Tibial artery (tissue), 4 donors: ENCODE measurements around the gene FSD2.

Experiments used
- DNase-seq, 2 donors: peaks; one replicate each; pipeline ENCODE4 v3.0.0-alpha.2; 2019
- H3K27ac ChIP-seq, 2 donors: fragments of 200-600 bp; sonication (generic) in 1 of 2; 1 replicate in 1 of 2; 2 replicates in 1 of 2; pipeline ENCODE4 v1.5.1; 2018 to 2019; ENCODE audit warnings: mild to moderate bottlenecking in 1 of 2
- H3K27me3 ChIP-seq, 2 donors: fragments of 200-600 bp; sonication (generic) in 1 of 2; one replicate each; pipeline versions ENCODE4 v1.5.1 to v1.6.0; 2016 to 2019
- H3K36me3 ChIP-seq, 3 donors: fragments of 200-600 bp; sonication (generic) in 2 of 3; one replicate each; pipeline ENCODE4 v1.5.1; 2016 to 2019; ENCODE audit warnings: mild to moderate bottlenecking in 2 of 3
- H3K4me1 ChIP-seq, 4 donors: fragments of 200-600 bp; sonication (generic) in 2 of 4; 1 replicate in 3 of 4; 2 replicates in 1 of 4; pipeline ENCODE4 v1.5.1; 2016 to 2019
- H3K4me3 ChIP-seq, 2 donors: fragments of 200-600 bp; sonication (generic) in 1 of 2; 1 replicate in 1 of 2; 2 replicates in 1 of 2; pipeline ENCODE4 v1.5.1; 2018 to 2019; ENCODE audit warnings: mild to moderate bottlenecking in 2 of 2
- H3K9me3 ChIP-seq, 3 donors: fragments of 200-600 bp; sonication (generic) in 1 of 3; one replicate each; pipeline ENCODE4 v1.5.1; 2016 to 2019
- intact Hi-C: fragments of 100-400 bp; cut with DNase I; formaldehyde crosslinking; loops from one replicate; pipeline ENCODE4 v1.15.0; 2023; ENCODE audit warnings: low total_unique reads
- TF ChIP-seq, protein P1 (sequence below), 2 experiments: fragments of 200-600 bp in 1 of 2; fragments of 450-650 bp in 1 of 2; IDR thresholded peaks; one replicate each; pipeline ENCODE4 v1.5.1; 2017 to 2019; ENCODE audit warnings: antibody characterized with exemption in 2 of 2, mild to moderate bottlenecking in 1 of 2, moderate library complexity in 1 of 2

The FSD2 gene

DNA sequence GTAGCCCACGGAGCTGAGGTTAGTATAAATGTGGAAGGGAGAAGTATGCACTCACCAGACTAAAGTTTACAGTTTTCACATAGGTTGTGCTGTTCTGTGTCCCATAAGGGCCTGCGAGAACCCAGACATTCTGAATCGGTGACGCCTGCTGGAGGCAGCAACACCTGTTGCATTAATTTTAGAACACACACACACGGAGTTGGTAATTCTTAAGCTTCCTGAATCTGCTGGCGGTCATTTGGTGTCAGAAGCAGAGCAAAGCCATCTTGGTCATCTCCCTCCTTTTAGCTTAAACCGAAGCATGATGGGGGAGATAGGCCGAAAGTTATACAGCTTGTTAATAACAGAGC is 55.1 kb downstream of the FSD2 start:
- peak overlapping the region; percentile 81 to 89 for H3K27ac ChIP-seq
- peak overlapping the region; percentile 74 to 76 for H3K4me3 ChIP-seq
- no peaks in the 10 kb centered on the region for H3K9me3 ChIP-seq
- no peak for DNase-seq
- peaks cover 17 to 23% (median 18%) of the 10 kb centered on the region in 3 donors for H3K36me3 ChIP-seq
- intact Hi-C loops: loop anchor here (5.0 kb wide), 1 partner anchor 56 kb away; the partner anchor contains the start of genes FSD2 and WHAMM
- no peaks in the 10 kb centered on the region for H3K27me3 ChIP-seq
- peaks cover 0 to 22% (median 17%) of the 10 kb centered on the region in 4 donors for H3K4me1 ChIP-seq
- TF ChIP-seq, protein P1, sequence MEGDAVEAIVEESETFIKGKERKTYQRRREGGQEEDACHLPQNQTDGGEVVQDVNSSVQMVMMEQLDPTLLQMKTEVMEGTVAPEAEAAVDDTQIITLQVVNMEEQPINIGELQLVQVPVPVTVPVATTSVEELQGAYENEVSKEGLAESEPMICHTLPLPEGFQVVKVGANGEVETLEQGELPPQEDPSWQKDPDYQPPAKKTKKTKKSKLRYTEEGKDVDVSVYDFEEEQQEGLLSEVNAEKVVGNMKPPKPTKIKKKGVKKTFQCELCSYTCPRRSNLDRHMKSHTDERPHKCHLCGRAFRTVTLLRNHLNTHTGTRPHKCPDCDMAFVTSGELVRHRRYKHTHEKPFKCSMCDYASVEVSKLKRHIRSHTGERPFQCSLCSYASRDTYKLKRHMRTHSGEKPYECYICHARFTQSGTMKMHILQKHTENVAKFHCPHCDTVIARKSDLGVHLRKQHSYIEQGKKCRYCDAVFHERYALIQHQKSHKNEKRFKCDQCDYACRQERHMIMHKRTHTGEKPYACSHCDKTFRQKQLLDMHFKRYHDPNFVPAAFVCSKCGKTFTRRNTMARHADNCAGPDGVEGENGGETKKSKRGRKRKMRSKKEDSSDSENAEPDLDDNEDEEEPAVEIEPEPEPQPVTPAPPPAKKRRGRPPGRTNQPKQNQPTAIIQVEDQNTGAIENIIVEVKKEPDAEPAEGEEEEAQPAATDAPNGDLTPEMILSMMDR (IDR thresholded peaks at IDR 0.05): no peak

DNA sequence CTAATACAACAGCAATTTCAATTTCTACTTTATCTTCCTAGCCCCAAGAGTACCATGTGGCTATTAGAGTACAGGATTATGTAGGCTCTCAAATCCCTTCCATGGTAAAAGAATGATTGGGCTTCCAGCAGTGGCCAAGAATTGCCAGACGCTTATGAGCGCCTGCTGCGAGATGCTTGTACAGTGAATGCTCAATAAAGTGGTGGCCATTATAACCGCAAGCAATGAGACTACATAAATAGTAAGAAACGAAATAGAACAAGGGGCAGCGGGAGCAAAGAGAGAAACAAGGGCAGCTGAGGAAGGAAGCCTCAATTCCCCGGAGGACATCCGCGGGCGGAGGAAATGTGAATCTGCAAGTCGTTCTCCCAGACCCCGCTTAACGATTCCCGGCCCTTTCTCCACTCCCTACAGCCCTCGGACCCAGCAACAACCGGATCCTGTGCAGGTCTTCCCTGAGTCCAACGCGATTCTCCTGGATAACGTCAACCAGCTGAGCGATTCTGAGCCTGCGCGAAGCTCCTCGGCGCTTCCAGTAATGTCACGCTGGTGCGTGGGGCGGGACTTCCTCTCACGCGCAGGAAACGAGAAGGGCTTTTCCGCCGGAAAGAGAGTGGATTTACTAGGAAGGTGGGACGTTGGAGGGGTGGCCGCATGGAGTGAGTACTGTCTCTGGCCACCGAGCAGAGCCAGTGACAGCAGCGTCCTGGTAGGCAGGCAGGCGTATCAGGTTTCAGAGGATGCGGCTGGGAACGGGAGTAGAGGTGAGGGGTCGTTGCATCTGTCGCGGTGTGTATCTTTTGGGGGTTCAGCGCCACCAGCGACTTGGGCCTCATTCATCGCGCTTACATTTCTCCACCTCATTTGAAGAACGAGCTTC is 55.7 kb downstream of the FSD2 start:
- peak; percentile 93 to 94 for DNase-seq
- intact Hi-C loops: loop anchor here (5.0 kb wide), 1 partner anchor 57 kb away; the partner anchor contains the start of genes FSD2 and WHAMM
- TF ChIP-seq, protein P1 (IDR thresholded peaks at IDR 0.05): no peak

DNA sequence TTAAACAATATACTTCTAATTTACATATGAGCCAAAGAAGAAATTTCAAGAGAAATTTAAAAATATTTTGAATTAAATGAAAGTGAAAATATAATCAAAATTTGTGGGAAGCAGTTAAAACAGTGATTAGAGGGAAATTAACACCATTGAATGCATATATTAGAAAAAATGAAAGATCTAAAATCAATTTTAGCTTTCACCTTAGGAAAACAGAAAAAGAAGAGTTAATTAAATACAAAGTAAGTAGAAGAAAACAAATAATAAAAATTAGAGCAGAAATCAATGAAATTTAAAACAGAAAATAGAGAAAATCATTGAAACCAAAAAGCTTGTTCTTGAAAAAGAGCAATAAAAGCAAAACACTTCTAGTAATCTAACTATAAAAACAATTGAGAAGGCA is 57.6 kb downstream of the FSD2 start:
- intact Hi-C loops: no loop called here
- H3K4me3 ChIP-seq: no peak overlapping the region
- H3K4me1 ChIP-seq: peaks cover 0 to 22% (median 17%) of the 10 kb centered on the region in 4 donors
- peaks cover 0 to 6% (median 0%) of the 10 kb centered on the region in 3 donors for H3K36me3 ChIP-seq
- H3K9me3 ChIP-seq: no peaks in the 10 kb centered on the region
- TF ChIP-seq, protein P1 (IDR thresholded peaks at IDR 0.05): no peak
- no peak for DNase-seq
- H3K27ac ChIP-seq: no peak overlapping the region
- H3K27me3 ChIP-seq: no peaks in the 10 kb centered on the region

More for the DNA sequence above, 55.7 kb downstream of the FSD2 start:
- H3K27ac ChIP-seq: peak overlapping the region; percentile 81 to 89
- peak overlapping the region; percentile 74 to 76 for H3K4me3 ChIP-seq
- H3K27me3 ChIP-seq: no peaks in the 10 kb centered on the region
- peaks cover 11 to 17% (median 12%) of the 10 kb centered on the region in 3 donors for H3K36me3 ChIP-seq
- no peaks in the 10 kb centered on the region for H3K9me3 ChIP-seq
- H3K4me1 ChIP-seq: peaks cover 0 to 22% (median 17%) of the 10 kb centered on the region in 4 donors

DNA sequence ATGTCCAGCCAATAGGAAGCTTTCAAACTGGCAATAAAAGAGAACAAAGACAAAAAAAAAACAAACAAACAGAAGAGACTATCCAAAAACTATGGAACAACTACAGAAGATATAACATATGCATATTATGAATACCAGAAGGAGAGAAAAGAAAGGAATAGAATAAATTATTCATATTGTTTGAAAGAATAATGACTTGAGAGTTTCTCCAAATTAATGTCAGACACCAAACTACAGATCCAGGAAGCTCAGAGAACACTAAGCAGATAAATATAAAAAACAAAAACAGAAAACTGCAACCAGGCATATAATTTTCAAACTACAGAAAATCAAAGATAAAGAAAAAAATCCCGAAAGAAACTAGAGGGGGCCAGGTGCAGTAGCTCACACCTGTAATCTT is 62.1 kb downstream of the FSD2 start:
- H3K27ac ChIP-seq: no peak overlapping the region
- H3K4me1 ChIP-seq: no peaks in the 10 kb centered on the region
- intact Hi-C loops: no loop called here
- DNase-seq: no peak
- TF ChIP-seq, protein P1 (IDR thresholded peaks at IDR 0.05): no peak
- no peaks in the 10 kb centered on the region for H3K27me3 ChIP-seq
- H3K36me3 ChIP-seq: no peaks in the 10 kb centered on the region
- no peaks in the 10 kb centered on the region for H3K9me3 ChIP-seq
- H3K4me3 ChIP-seq: no peak overlapping the region

DNA sequence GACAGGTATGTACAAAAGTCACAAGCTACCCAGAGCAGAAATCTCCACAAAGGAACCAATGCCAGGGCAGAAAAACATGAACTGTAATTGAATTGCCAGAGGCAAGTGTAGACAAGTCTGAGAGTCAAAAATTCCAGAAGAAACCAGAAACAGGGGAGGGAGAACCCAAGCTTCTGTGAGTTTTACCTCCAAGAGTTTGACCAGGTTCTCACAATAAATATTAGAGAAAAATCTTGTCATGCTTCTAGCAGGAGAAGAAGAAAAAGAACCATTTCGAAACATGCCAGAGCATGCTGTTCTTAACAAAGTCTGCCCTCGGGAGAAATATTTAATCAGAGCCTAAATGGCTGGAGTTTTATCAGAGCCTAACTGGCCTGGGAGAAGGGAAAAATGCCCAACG is 63.7 kb downstream of the FSD2 start:
- TF ChIP-seq, protein P1 (IDR thresholded peaks at IDR 0.05): no peak
- intact Hi-C loops: no loop called here
- Histone ChIP-seq H3K4me3 (no peak overlapping the region), H3K4me1 (no peaks in the 10 kb centered on the region), H3K27ac (no peak overlapping the region), H3K9me3 (no peaks in the 10 kb centered on the region), H3K27me3 (no peaks in the 10 kb centered on the region), H3K36me3 (peaks cover 0 to 3% (median 0%) of the 10 kb centered on the region in 3 donors)
- DNase-seq: no peak
